Uterus (tissue), 2 donors: ENCODE results near the gene ZNF771.

ENCODE experiments used
- CTCF ChIP-seq, 4 experiments: fragments of 200-600 bp in 2 of 4; fragments of 450-650 bp in 2 of 4; sonication (generic) in 2 of 4; IDR thresholded peaks; one replicate each; pipeline ENCODE4 v1.5.1; 2016 to 2019; ENCODE audit warnings: antibody characterized with exemption in 4 of 4, mild to moderate bottlenecking in 2 of 4, moderate library complexity in 1 of 4
- POLR2A ChIP-seq, 2 donors: fragments of 450-650 bp; IDR thresholded peaks; one replicate each; pipeline ENCODE4 v1.6.1; 2016; ENCODE audit warnings: antibody characterized with exemption in 2 of 2, mild to moderate bottlenecking in 1 of 2, moderate library complexity in 1 of 2

- no peak for TF ChIP-seq CTCF (IDR thresholded peaks at IDR 0.05)
- TF ChIP-seq POLR2A (IDR thresholded peaks at IDR 0.05) = no peak
Observed at GRCh38 chr16:30438835-30439234, 31.4 kb downstream of the ZNF771 start.
